Kidney (tissue), 14 donors: ENCODE data around the gene IFNA1. TPM values are rescaled to one million over a fixed set of nuclear protein-coding genes. Genes with fewer than 3 reads are reported as not detected.

Experiments used
- DNase-seq, 5 donors: peaks; one replicate each; pipeline ENCODE4 v3.0.0-alpha.2; 2013 to 2020
- FAIRE-seq: peaks from 2 replicates; lab custom pipeline; 2012; peaks lifted over from hg19 to GRCh38; lab: Jason Lieb, UNC
- H3K27ac ChIP-seq, 2 donors: one replicate each; pipeline ENCODE4 v1.7.0; 2013; ENCODE audit warnings: low read depth in 2 of 2, low read length in 2 of 2, inconsistent platforms in 1 of 2
- H3K27me3 ChIP-seq: one replicate; pipeline ENCODE4 v1.7.1; 2013; ENCODE audit warnings: low read length, inconsistent platforms; ENCODE audit not compliant: control insufficient read depth, insufficient read depth
- H3K36me3 ChIP-seq, 3 donors: one replicate each; pipeline versions ENCODE4 v1.7.0 to v1.7.1; 2013; ENCODE audit warnings: low read length in 3 of 3, control low read depth in 1 of 3, inconsistent platforms in 1 of 3; ENCODE audit not compliant: insufficient read depth in 3 of 3, control insufficient read depth in 2 of 3
- H3K4me1 ChIP-seq, 3 donors: one replicate each; pipeline versions ENCODE4 v1.7.0 to v1.7.1; 2013; ENCODE audit warnings: low read length in 3 of 3, inconsistent platforms in 1 of 3, low read depth in 1 of 3; ENCODE audit not compliant: control insufficient read depth in 2 of 3, insufficient read depth in 2 of 3
- H3K4me3 ChIP-seq, 3 donors: one replicate each; pipeline versions ENCODE4 v1.7.0 to v1.8.1; 2013; ENCODE audit warnings: low read length in 3 of 3, control low read depth in 1 of 3, inconsistent platforms in 1 of 3
- H3K9ac ChIP-seq, 3 donors: one replicate each; pipeline versions ENCODE4 v1.7.0 to v1.7.1; 2013; ENCODE audit warnings: low read length in 3 of 3, control low read depth in 1 of 3, inconsistent platforms in 1 of 3
- H3K9me3 ChIP-seq, 3 donors: one replicate each; pipeline versions ENCODE4 v1.7.0 to v1.7.1; 2013; ENCODE audit warnings: low read length in 3 of 3, control low read depth in 1 of 3, inconsistent platforms in 1 of 3; ENCODE audit not compliant: control insufficient read depth in 2 of 3, insufficient read depth in 1 of 3
- intact Hi-C: fragments of 100-400 bp; cut with DNase I; formaldehyde crosslinking; loops from one replicate; pipeline ENCODE4 v1.11.1; 2022
- polyA plus RNA-seq: library from polyadenylated mRNA; stranded (reverse); fragments of 350-450 nt; fragmentation: Illumina TruSeq; extraction: RNeasy Lipid Tissue Mini Kit (QIAGEN cat#74804); gene quantifications from one replicate; pipeline ENCODE4 v1.2.3, GENCODE V29; 2014; ENCODE audit warnings: low read depth, low replicate concordance; ENCODE audit not compliant: insufficient read depth
- total RNA-seq: library from RNA; stranded (reverse); fragmentation: NEBNext Ultra II Directional; extraction: Animal tissue kit (Norgen Biotek cat#: 25700); gene quantifications from one replicate; pipeline ENCODE4 v1.2.1, GENCODE V29; 2021
- TF ChIP-seq, protein P1 (sequence below): IDR thresholded peaks from 3 replicates; pipeline ENCODE4 v1.5.1; 2012; ENCODE audit warnings: mild to moderate bottlenecking, moderate library complexity, borderline replicate concordance; ENCODE audit not compliant: insufficient read depth; ENCODE audit errors: extremely low read depth
- donor health status: control.
- donor health status: control.
- donor health status: control.
- donor health status: control.
- donor health status: control.
- donor health status: DM: yes; HTN: yes; CAD: no.
- donor health status: Normal renal cell carcinoma (clear cell type).

The IFNA1 gene
- total and polyA plus RNA-seq, 2 donors from 2014 or later = not detected

DNA sequence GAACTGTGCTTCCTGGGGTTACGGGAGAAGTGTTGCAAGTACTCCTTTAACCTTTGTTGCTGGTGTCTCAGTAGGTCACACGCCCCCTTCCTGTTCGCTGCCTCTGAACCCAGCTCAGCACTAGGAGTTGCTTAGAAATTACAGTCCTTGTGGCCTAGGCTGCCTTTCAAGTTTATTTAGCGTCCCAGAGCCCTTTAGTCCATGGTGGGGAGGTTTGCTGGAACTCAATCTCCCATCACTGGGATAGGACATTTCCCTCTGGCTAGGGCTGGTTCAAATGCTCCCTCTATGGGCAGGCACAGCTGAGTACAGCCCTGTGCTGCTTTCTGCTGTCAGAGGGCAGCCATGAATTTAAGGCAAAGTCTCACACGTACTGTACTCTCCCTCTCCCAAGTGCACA lies 26.6 kb upstream of the IFNA1 start:
- intact Hi-C loops = no loop called here
- Histone ChIP-seq H3K9ac (no peak overlapping the region), H3K4me1 (peaks cover 0 to 9% (median 6%) of the 10 kb centered on the region in 3 donors), H3K4me3 (no peak overlapping the region), H3K27me3 (no peaks in the 10 kb centered on the region), H3K36me3 (no peaks in the 10 kb centered on the region), H3K9me3 (no peaks in the 10 kb centered on the region), H3K27ac (no peak overlapping the region)
- TF ChIP-seq, protein P1, sequence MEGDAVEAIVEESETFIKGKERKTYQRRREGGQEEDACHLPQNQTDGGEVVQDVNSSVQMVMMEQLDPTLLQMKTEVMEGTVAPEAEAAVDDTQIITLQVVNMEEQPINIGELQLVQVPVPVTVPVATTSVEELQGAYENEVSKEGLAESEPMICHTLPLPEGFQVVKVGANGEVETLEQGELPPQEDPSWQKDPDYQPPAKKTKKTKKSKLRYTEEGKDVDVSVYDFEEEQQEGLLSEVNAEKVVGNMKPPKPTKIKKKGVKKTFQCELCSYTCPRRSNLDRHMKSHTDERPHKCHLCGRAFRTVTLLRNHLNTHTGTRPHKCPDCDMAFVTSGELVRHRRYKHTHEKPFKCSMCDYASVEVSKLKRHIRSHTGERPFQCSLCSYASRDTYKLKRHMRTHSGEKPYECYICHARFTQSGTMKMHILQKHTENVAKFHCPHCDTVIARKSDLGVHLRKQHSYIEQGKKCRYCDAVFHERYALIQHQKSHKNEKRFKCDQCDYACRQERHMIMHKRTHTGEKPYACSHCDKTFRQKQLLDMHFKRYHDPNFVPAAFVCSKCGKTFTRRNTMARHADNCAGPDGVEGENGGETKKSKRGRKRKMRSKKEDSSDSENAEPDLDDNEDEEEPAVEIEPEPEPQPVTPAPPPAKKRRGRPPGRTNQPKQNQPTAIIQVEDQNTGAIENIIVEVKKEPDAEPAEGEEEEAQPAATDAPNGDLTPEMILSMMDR = peak; percentile 9
- FAIRE-seq (no peak), DNase-seq (no peak)

DNA sequence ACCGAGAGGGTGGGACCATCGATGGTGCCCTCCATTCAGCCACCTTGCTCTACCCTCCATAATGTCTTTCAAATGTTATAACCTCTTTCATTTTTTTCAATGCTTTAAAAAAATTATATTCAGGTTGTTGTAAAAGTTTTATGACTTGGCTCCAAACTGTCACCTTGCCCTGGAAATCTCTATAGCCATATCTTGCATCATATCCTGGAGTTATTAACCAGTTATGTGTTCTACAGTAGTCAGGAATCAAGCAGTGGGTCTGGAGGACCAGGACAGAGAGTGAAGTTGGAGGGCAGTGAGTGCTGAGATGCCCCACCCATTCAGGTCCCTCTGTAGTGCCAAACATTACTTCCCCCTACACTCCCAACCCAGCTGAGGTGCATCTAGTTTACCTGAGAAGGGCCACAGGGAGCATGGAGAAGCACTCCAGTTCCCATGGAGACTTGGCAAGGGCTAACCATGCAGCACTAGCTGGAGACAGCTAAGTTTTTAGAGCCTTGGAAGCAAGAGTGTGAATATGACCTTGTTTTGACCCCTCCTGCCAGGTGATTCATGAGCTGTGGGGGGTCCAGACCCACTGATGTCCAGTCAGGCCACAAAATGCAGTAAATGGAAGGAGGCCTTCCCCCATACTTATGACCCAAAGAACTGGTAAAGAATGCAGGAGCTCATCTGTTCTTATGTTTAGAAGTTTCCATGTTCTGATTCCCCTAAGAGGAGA lies 25.9 kb upstream of the IFNA1 start:
- no peaks in the 10 kb centered on the region for H3K36me3 ChIP-seq
- no peak overlapping the region for H3K4me3 ChIP-seq
- TF ChIP-seq, protein P1 = no peak
- intact Hi-C loops = no loop called here
- no peak overlapping the region for H3K9ac ChIP-seq
- no peak for FAIRE-seq
- no peak for DNase-seq
- H3K27me3 ChIP-seq = no peaks in the 10 kb centered on the region
- H3K9me3 ChIP-seq = no peaks in the 10 kb centered on the region
- no peak overlapping the region for H3K27ac ChIP-seq
- peaks cover 0 to 9% (median 6%) of the 10 kb centered on the region in 3 donors for H3K4me1 ChIP-seq

DNA sequence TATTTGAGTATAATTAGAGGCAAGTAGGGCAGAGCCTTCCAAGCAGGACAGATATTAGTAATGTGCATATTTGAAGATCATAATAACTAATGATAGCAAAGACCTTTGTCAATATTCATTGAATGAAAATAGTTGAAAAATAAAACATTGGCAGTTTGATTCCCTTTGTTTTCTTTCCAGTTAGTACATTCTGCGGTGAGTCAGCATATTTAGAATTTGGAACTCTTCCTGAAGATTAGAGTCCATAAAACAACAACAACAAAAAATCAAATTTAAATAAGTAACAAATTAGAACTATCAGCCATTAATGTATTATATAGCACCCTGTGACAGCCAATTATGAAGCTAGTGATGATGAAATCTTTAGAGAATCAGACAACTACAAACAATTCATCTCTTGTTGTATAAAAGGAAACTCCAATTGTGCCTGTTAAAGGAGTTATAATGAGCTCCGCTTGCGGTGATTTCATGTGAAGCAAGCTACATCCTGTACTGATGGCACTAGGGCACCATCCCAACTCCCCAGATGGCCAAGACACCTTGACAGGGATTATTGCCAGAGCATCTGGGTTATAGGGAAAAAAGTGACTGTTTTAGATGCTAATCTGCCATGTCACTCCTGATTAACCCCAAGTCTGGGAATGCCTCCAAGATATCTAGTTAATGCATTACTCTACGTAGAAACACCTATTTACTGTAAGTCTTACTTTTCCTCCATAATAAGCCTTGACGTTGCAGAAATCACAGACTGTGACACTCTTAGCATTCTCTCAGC lies 24.6 kb upstream of the IFNA1 start:
- TF ChIP-seq, protein P1 = no peak
- no peak for FAIRE-seq
- Histone ChIP-seq H3K4me1 (peaks cover 0 to 9% (median 6%) of the 10 kb centered on the region in 3 donors), H3K27me3 (no peaks in the 10 kb centered on the region), H3K27ac (no peak overlapping the region), H3K36me3 (no peaks in the 10 kb centered on the region), H3K9ac (no peak overlapping the region), H3K9me3 (no peaks in the 10 kb centered on the region), H3K4me3 (no peak overlapping the region)
- intact Hi-C loops = no loop called here
- peak in 2 of 5 donors; percentile 18 to 25 for DNase-seq
